HuH-7.5 (cell line): Measurements from ENCODE around the gene OPCML.

Experiments
- DNase-seq: peaks from one replicate; pipeline ENCODE4 v3.0.0; 2011; ENCODE audit warnings: low spot score

Gene OPCML

DNA sequence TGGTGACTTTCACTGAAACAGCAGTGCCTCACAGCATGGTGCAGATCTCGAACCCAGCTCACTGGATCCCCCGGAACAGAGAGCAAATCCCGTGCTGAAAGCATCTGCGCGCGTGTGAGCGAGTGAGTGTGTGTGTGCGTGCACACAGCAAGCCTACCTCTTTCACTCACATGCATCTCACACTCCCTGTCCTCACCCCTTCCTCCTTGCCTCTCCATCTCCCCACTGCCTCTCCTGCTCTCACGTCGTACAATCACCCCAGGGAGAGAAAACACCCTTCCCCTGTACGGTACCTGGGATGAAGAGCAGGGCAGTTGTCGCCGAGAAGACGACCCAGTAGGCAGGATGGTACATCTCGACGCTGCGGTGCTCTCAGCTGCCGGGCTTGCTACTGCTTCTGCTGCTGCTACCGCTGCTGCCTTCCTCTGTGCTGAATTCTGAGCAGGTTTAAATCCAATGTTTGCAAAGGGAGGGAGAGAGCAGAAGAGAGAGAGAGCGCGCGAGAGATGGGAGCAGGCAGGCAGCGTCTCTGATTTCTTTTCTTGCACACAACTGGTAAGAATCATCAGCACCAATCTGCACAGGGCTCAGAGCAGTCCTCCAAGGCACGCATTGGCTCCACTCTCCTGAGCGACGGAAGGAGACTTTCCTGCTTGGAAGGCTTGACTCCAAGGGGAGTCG lies at the start of gene OPCML:
TSS of gene OPCML (minus strand) at position 531 of the 681 bp plus-strand sequence.
- DNase-seq: no peak

DNA sequence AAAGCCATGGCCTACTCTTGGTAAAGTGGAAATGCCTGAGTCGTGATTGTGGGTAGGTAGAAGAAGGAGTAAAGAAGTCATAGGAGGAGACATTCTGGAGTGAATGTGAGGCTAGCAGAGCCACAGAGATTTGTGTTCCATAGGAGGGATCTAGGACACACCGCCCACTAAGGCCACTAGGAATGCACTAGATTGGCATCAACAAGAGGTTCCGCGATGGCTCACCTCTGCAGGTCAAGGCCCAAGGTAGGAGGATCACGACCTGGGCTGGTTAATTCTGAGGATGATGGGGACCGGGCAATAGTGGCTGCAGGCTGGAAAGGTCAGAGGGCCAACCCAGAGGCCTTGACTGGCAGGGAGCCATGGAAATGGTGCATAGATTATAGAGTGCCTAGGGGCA lies 48.8 kb upstream of the OPCML start:
- DNase-seq: no peak

DNA sequence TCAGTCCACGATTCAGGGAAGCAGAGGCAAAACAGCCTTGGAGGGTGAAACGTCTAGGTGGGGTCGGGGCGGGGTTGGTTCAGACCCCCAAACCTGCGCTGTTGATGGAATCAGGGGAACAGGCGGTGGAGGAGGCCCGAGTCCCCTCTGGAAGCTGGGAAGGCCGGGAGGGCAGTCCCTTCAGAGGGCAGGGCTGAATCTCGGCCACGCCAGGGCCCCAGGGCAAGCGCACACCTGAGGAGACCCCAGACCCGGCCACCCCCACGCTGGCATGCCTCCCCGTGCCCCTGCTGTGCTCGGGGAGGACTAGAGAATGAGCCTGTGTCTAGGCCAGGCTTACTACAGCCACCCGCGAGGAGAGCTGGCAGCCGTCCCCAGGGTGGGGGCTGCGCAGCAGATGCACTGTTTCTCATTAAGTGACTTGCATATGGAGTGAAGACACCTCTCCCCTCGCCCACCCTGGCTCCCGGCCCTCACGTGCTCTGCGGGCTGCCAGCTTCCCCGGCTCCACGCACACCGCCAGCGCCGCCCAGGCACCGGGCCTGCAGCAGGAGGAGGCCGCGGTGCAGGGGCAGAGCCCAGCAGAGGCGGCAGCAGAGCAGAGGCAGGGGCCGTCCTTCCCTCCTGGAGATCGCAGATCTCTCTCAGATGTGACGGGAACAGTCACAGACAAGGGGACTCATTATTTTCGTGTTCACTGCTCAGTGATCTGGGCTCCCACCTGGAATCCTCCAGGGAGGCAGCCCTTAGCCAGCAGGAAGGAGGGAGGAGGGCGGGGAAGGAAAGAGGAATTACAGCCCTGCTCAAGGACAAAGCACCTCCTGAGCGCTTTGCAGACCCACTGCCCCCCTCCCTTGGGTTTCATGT lies 47.1 kb upstream of the OPCML start:
- no peak for DNase-seq

- DNase-seq: no peak
Measured at GRCh38 chr11:133577403-133577802, 45.1 kb upstream of the OPCML start.

DNA sequence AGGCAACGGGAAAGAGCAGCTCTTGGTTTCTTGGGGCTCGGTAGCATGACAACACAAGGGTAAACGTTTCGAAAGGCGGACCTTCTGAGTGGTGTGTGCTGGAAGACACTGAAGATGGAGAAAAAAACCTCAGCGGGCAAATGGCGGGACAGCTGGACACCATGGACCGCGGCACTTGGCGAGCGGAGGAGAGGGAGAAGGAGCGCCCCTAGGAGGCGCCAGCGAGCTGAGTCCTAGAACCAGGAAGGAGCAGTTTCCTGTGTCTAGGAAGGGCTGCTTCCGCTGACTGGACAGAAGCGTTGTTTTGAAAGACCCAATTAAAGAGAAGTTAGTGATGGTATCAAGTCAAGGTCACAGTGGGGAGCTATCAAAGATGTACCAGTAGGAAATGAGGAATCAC lies 44.0 kb upstream of the OPCML start:
- DNase-seq: no peak

GRCh38 chr11:133573081-133573480 lies 40.8 kb upstream of the OPCML start:
- no peak for DNase-seq

GRCh38 chr11:133570376-133570775 lies 38.1 kb upstream of the OPCML start:
- DNase-seq: no peak

DNA sequence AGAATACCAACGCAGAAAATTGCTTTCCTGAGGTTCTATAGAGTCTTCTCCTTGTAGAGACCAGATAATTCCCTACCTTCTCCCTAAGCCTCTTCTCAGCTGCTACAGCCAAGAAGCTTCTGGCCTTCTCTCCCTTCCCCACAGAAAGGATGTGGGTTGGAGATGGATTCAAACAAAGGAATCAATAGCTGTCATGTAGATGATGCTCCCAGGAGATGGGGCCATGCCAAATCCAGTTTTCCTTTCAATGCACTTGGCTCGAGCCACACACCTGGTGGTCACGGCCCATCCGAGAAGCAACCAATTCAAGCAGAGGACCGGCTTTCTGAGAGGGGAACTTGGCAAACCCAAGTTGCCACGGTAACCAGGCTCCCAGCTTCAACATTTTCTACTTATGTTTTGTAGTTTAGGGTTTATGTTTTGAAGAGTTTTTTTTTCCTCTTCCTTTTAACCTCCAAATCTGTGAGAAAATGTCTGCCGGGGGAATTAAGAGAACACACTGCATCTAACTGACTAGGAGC lies 31.3 kb upstream of the OPCML start:
- no peak for DNase-seq

DNA sequence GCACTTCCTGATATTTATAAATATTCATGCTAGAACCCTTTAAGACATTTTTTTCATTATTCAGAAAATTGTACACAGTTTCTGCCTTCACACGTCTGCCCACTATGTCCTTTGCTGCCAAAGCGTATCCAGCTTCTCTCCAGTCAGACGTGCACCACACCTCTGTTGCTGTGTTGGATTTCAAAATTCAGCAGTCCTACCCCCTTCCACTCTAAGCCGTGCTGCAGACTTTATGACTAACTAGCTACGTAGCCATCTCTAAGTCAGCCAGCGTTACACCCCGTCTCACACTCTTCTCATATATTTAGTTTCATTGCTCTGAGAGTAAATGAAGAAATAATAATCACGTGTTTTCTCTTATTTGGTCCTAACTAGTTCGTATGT lies 28.2 kb upstream of the OPCML start:
- no peak for DNase-seq

- no peak for DNase-seq
Measured at GRCh38 chr11:133559833-133560471, 27.7 kb upstream of the OPCML start.

DNA sequence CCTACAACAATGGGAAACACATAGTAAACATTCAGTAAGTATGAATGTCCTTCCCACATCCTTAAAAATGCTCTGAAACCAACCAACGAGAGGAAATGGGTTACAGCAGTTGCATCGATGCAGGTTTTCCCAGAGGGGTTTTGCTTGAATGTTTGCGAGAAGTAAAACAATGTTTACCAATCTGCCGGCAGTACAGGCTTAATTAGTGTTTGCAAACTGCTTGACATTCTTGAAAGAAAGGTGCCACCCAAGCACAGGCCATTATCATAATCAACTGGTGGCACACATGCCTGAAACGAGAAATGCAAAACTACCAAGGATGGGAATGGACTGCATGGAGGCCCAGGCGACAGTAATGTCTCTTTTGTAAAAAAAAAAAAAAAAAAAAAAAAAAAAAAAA lies 27.1 kb upstream of the OPCML start:
- no peak for DNase-seq

DNA sequence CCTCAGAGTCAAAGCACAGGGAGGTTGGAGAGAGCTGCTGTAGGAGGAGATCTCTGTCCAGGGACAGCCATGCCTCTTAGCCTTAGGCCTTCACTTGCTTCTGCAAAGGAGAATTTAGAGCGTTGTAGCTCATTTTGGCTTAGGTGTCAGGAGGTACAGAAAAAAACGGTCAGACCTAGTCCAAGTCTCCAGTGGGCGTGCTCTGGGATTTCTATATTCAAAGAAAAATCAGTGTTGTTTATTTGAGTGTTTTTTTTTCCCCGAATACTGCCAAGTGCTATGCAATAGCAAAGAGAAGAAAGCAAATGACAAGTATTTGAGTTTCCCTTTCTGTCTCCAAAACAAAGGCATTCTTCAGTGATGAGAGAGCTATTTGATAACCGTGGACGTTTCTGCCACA lies 22.7 kb upstream of the OPCML start:
- no peak for DNase-seq

DNA sequence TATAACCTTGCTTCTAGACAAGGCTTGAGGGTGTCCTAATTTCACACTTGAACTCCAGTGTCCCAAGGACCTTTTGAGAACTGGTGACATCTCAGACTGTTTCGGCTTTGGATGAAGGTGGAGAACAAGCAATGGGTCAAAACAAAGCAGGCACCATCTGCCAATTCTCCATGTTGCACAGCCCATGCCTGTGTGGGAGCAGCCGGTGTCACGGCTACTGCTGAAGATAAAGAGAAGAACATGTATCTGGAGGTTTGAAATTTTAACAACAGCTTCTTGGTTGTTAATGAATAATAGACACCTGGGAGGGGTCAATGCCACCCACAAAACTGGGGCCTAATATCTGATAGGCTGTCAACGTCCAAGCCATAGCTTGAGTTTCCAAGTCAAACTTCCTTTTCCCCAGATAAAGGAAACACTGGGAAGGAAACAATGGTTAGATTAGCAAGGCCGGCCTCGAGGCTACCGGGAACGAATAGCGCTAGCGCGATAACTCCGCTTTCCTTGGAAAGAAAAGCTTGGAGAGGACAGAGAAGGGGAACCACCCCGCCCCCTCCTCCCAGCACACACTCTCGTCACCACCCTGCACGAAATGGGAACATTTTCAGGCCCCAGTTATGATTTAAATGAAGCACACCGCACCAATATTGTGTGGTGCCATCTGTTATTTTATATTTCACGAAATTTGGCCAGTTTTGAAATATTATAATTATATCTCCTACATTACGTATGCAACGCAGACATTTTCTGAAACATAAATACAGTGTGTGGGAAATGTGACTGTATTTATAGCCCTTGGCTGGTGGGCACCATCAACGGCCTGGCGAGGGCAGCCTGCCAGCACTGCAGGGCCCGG lies 21.8 kb upstream of the OPCML start:
- DNase-seq: no peak

- DNase-seq: no peak
Measured at GRCh38 chr11:133552938-133553337, 20.6 kb upstream of the OPCML start.

- DNase-seq: no peak
Measured at GRCh38 chr11:133551064-133551463, 18.8 kb upstream of the OPCML start.

DNA sequence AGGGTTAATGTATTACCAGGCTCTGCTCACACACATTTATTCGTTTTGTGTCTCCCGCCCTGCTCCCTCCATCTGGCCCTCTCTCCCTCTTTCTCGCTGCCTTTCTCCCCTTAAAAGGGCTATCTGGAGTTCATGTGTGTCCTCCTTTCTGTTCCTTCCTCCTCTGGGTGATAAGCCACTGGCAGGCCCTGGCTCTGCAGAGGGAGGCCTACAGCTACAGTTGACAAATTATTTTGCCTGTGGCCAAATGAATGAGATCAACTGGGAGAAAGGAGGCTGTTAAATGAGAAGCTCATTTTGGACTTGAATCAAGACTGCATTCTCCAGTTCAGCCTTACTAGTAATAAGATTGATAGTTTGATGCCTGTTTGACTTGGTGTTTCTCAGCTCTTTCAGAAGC lies 17.5 kb upstream of the OPCML start:
- DNase-seq: no peak

GRCh38 chr11:133548641-133549040 lies 16.3 kb upstream of the OPCML start:
- DNase-seq: no peak

GRCh38 chr11:133547808-133548494 lies 15.7 kb upstream of the OPCML start:
- no peak for DNase-seq

DNA sequence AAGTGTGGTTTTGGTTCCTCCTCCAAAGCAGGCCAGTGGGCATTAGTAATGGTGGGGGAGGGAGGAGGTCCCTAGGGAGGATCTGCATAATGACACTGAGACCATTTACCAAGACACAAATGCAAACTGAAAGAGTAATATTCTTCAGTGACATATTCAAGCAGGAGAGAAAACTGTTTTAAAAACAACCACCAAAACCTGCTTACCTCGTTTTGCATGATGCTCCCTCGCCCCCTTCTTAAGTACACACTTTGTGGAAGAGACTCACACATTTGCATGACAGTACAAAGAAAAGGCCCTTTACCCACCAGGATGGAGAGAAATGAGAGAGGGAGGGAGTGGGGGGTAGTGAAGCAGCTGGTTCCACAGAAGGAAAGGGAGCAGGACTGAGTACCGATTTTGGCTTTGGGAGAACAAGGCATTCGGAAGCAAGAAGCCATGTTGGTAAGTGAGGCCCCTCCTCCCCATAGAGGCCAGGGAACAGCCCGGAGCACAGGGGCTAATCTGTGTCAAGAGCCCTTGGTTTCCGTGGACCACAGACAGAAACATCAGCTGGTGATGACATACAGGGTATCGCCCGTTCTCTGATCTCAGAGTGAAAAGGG lies 13.0 kb upstream of the OPCML start:
- DNase-seq: no peak

GRCh38 chr11:133541720-133542095 lies 9.4 kb upstream of the OPCML start:
- DNase-seq: no peak
